ENCODE measurements around the gene RAB11FIP4.

RAB11FIP4 gene

GRCh38 chr17:31405890-31406371, 14.5 kb downstream of the RAB11FIP4 start:
- DNase-seq (ENCODE audit: low read depth), result no peak

- no peak for DNase-seq (ENCODE audit: low read depth)
Measured at GRCh38 chr17:31408586-31408985, 17.1 kb downstream of the RAB11FIP4 start.

- no peak for DNase-seq (ENCODE audit: low read depth)
Measured at GRCh38 chr17:31411707-31412285, 20.3 kb downstream of the RAB11FIP4 start.

- DNase-seq (ENCODE audit: low read depth), result no peak
Measured at GRCh38 chr17:31412511-31412910, 21.0 kb downstream of the RAB11FIP4 start.

GRCh38 chr17:31413081-31413799, 21.8 kb downstream of the RAB11FIP4 start:
- no peak for DNase-seq (ENCODE audit: low read depth)

GRCh38 chr17:31413874-31414549, 22.5 kb downstream of the RAB11FIP4 start:
- no peak for DNase-seq (ENCODE audit: low read depth)

- no peak for DNase-seq (ENCODE audit: low read depth)
Measured at GRCh38 chr17:31414550-31414918, 23.1 kb downstream of the RAB11FIP4 start.

- DNase-seq (ENCODE audit: low read depth), result no peak
Measured at GRCh38 chr17:31415004-31415454, 23.6 kb downstream of the RAB11FIP4 start.

- no peak for DNase-seq (ENCODE audit: low read depth)
Measured at GRCh38 chr17:31415640-31416502, 24.4 kb downstream of the RAB11FIP4 start.

- DNase-seq (ENCODE audit: low read depth), result no peak
Measured at GRCh38 chr17:31416503-31416923, 25.0 kb downstream of the RAB11FIP4 start.

- DNase-seq (ENCODE audit: low read depth), result no peak
Measured at GRCh38 chr17:31417051-31417792, 25.7 kb downstream of the RAB11FIP4 start.

GRCh38 chr17:31418773-31419350, 27.4 kb downstream of the RAB11FIP4 start:
- no peak for DNase-seq (ENCODE audit: low read depth)

GRCh38 chr17:31422443-31422842, 31.0 kb downstream of the RAB11FIP4 start:
- no peak for DNase-seq (ENCODE audit: low read depth)

- no peak for DNase-seq (ENCODE audit: low read depth)
Measured at GRCh38 chr17:31424944-31425281, 33.4 kb downstream of the RAB11FIP4 start.

- DNase-seq (ENCODE audit: low read depth), result no peak
Measured at GRCh38 chr17:31425282-31426040, 34.0 kb downstream of the RAB11FIP4 start.

- DNase-seq (ENCODE audit: low read depth), result no peak
Measured at GRCh38 chr17:31427684-31428083, 36.2 kb downstream of the RAB11FIP4 start.

- DNase-seq (ENCODE audit: low read depth), result no peak
Measured at GRCh38 chr17:31428111-31428510, 36.6 kb downstream of the RAB11FIP4 start.

GRCh38 chr17:31428512-31428911, 37.0 kb downstream of the RAB11FIP4 start:
- DNase-seq (ENCODE audit: low read depth), result no peak

- DNase-seq (ENCODE audit: low read depth), result no peak
Measured at GRCh38 chr17:31431098-31431851, 39.8 kb downstream of the RAB11FIP4 start.
